MCF 10A (cell line): ENCODE measurements around the gene ATG14. TPM values are rescaled to one million over a fixed set of nuclear protein-coding genes. Genes with fewer than 3 reads are reported as not detected.

Source experiments
- BruUV-seq: library from RNA; stranded (reverse); fragments of 400-500 nt; replicated peaks from 2 replicates; lab custom pipeline; 2021; lab: Mats Ljungman, UMichigan
- CTCF ChIA-PET: fragments of 300-600 bp; sonication (Branson Sonifier 250); formaldehyde crosslinking; extraction: SDS; loops from one replicate; lab custom pipeline; 2021; ENCODE audit warnings: antibody characterized with exemption, inconsistent platforms; lab: Yijun Ruan, JAX
- POLR2A ChIA-PET: fragments of 300-600, 350-650 bp; sonication (Branson Sonifier 250); formaldehyde crosslinking; extraction: SDS; loops from one replicate; lab custom pipeline; 2020; ENCODE audit warnings: antibody characterized with exemption, inconsistent platforms; lab: Yijun Ruan, JAX
- DNase-seq: peaks from one replicate; pipeline ENCODE4 v3.0.0-alpha.2; 2018; ENCODE audit not compliant: unreplicated experiment
- H3K27ac Mint-ChIP-seq: one replicate; pipeline ENCODE4 v1.8.0; 2022; ENCODE audit warnings: mild to moderate bottlenecking, low read depth, mixed read lengths; ENCODE audit not compliant: unreplicated experiment
- H3K27me3 Mint-ChIP-seq: one replicate; pipeline ENCODE4 v1.8.0; 2022; ENCODE audit warnings: mixed read lengths; ENCODE audit not compliant: insufficient read depth, unreplicated experiment
- H3K36me3 Mint-ChIP-seq: one replicate; pipeline ENCODE4 v1.8.0; 2022; ENCODE audit warnings: mild to moderate bottlenecking, moderate library complexity, mixed read lengths; ENCODE audit not compliant: insufficient read depth, unreplicated experiment
- H3K4me1 Mint-ChIP-seq: one replicate; pipeline ENCODE4 v1.8.0; 2022; ENCODE audit warnings: mixed read lengths; ENCODE audit not compliant: insufficient read depth, unreplicated experiment
- H3K4me3 Mint-ChIP-seq: one replicate; pipeline ENCODE4 v1.8.0; 2022; ENCODE audit warnings: mild to moderate bottlenecking, moderate library complexity, mixed read lengths; ENCODE audit not compliant: unreplicated experiment
- H3K9me3 Mint-ChIP-seq: one replicate; pipeline ENCODE4 v1.8.0; 2022; ENCODE audit warnings: mixed read lengths; ENCODE audit not compliant: unreplicated experiment
- intact Hi-C: fragments of 100-400 bp; cut with micrococcal nuclease; formaldehyde crosslinking; loops from 2 replicates; pipeline ENCODE4 v1.14.1; 2022
- total RNA-seq: library from RNA; stranded (reverse); gene quantifications from 2 replicates; pipeline ENCODE4 v1.2.3, GENCODE V29; 2022
- TF ChIP-seq, protein P1 (sequence below): fragments of 200-600 bp; IDR thresholded peaks from one replicate; pipeline ENCODE4 v1.8.0; 2022; ENCODE audit warnings: antibody characterized with exemption, mild to moderate bottlenecking; ENCODE audit not compliant: unreplicated experiment

ATG14 gene
- total RNA-seq, 1 experiment from 2014 or later = 6.6 TPM

- CTCF ChIA-PET = interaction anchor here (0.8 to 3.7 kb wide), 10 partner anchors 19 to 145 kb away, joined by 3 to 17 read pairs (median 8); partner anchors contain the start of gene FBXO34
- TF ChIP-seq, protein P1, sequence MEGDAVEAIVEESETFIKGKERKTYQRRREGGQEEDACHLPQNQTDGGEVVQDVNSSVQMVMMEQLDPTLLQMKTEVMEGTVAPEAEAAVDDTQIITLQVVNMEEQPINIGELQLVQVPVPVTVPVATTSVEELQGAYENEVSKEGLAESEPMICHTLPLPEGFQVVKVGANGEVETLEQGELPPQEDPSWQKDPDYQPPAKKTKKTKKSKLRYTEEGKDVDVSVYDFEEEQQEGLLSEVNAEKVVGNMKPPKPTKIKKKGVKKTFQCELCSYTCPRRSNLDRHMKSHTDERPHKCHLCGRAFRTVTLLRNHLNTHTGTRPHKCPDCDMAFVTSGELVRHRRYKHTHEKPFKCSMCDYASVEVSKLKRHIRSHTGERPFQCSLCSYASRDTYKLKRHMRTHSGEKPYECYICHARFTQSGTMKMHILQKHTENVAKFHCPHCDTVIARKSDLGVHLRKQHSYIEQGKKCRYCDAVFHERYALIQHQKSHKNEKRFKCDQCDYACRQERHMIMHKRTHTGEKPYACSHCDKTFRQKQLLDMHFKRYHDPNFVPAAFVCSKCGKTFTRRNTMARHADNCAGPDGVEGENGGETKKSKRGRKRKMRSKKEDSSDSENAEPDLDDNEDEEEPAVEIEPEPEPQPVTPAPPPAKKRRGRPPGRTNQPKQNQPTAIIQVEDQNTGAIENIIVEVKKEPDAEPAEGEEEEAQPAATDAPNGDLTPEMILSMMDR = no peak
- POLR2A ChIA-PET = interaction anchor here (0.9 to 1.4 kb wide), 4 partner anchors 85 to 166 kb away, joined by 3 read pairs; no protein-coding TSS in a partner anchor
- BruUV-seq = no TSS peak
- Mint-ChIP-seq H3K36me3 (peaks cover 16% of the 10 kb centered on the region), H3K9me3 (no peaks in the 10 kb centered on the region), H3K4me1 (no peaks in the 10 kb centered on the region), H3K4me3 (no peak overlapping the region), H3K27ac (no peak overlapping the region), H3K27me3 (no peaks in the 10 kb centered on the region)
- intact Hi-C loops = loop anchor here (2.0 kb wide), 1 partner anchor 75 kb away; no protein-coding TSS in a partner anchor
- no peak for DNase-seq
Measured at GRCh38 chr14:55355922-55356321, 55.7 kb downstream of the ATG14 start.

- H3K4me1 Mint-ChIP-seq = no peaks in the 10 kb centered on the region
- peaks cover 13% of the 10 kb centered on the region for H3K36me3 Mint-ChIP-seq
- H3K4me3 Mint-ChIP-seq = no peak overlapping the region
- DNase-seq = peak; percentile 55
- no peak overlapping the region for H3K27ac Mint-ChIP-seq
- no peaks in the 10 kb centered on the region for H3K27me3 Mint-ChIP-seq
- BruUV-seq = no TSS peak
- POLR2A ChIA-PET = interaction anchor here (1.1 to 1.8 kb wide), 8 partner anchors 10 to 162 kb away, joined by 3 to 9 read pairs (median 6); partner anchors contain the start of gene ATG14
- H3K9me3 Mint-ChIP-seq = no peaks in the 10 kb centered on the region
- CTCF ChIA-PET = interaction anchor here (0.6 to 3.7 kb wide), 30 partner anchors 8 to 297 kb away, joined by 3 to 36 read pairs (median 5); partner anchors contain the start of gene FBXO34
- TF ChIP-seq, protein P1 = peak; percentile 58
- intact Hi-C loops = loop anchor here (1.0 to 2.0 kb wide), 4 partner anchors 76 to 141 kb away; partner anchors contain the start of gene FBXO34
Measured at GRCh38 chr14:55354500-55354899, 57.1 kb downstream of the ATG14 start.

GRCh38 chr14:55353686-55354467 is 57.8 kb downstream of the ATG14 start:
- CTCF ChIA-PET = interaction anchor here (0.6 to 3.7 kb wide), 29 partner anchors 8 to 296 kb away, joined by 3 to 36 read pairs (median 5); partner anchors contain the start of gene FBXO34
- POLR2A ChIA-PET = interaction anchor here (0.6 to 1.8 kb wide), 9 partner anchors 11 to 173 kb away, joined by 3 to 9 read pairs (median 5); partner anchors contain the start of gene ATG14
- no peaks in the 10 kb centered on the region for H3K9me3 Mint-ChIP-seq

More at GRCh38 chr14:55353686-55354467, 57.8 kb downstream of the ATG14 start:
- Mint-ChIP-seq H3K4me3 (no peak overlapping the region), H3K36me3 (peaks cover 13% of the 10 kb centered on the region), H3K27ac (peak overlapping the region; percentile 33), H3K27me3 (no peaks in the 10 kb centered on the region), H3K4me1 (no peaks in the 10 kb centered on the region)
- no peak for DNase-seq
- no TSS peak for BruUV-seq
- intact Hi-C loops = loop anchor here (1.0 to 2.0 kb wide), 4 partner anchors 77 to 141 kb away; partner anchors contain the start of gene FBXO34
- TF ChIP-seq, protein P1 = no peak
